GM19043 (cell line): ENCODE results near the gene PARD3.
A peak's percentile ranks its signal among the peaks of the same experiment; 100 is the strongest.

Source experiments
- ATAC-seq: cut with Tn5 transposase; IDR thresholded peaks from one replicate; pipeline ENCODE4 v1.9.1; 2021; ENCODE audit warnings: low read depth; ENCODE audit not compliant: unreplicated experiment

PARD3 gene

GRCh38 chr10:34252111-34252510 lies 563.0 kb downstream of the PARD3 start:
- ATAC-seq, result no peak

- no peak for ATAC-seq
Observed at GRCh38 chr10:34251177-34251576, 563.9 kb downstream of the PARD3 start.

GRCh38 chr10:34250722-34251121 lies 564.4 kb downstream of the PARD3 start:
- no peak for ATAC-seq

GRCh38 chr10:34249634-34250033 lies 565.5 kb downstream of the PARD3 start:
- ATAC-seq, result no peak

GRCh38 chr10:34247560-34247959 lies 567.5 kb downstream of the PARD3 start:
- no peak for ATAC-seq

GRCh38 chr10:34244756-34245484 lies 570.2 kb downstream of the PARD3 start:
- ATAC-seq, result no peak

GRCh38 chr10:34241226-34242000 lies 573.7 kb downstream of the PARD3 start:
- no peak for ATAC-seq

GRCh38 chr10:34240039-34240438 lies 575.1 kb downstream of the PARD3 start:
- ATAC-seq, result no peak

GRCh38 chr10:34237898-34238455 lies 577.1 kb downstream of the PARD3 start:
- ATAC-seq, result no peak

- peak; percentile 79 for ATAC-seq
Observed at GRCh38 chr10:34236931-34237330, 578.2 kb downstream of the PARD3 start.

- no peak for ATAC-seq
Observed at GRCh38 chr10:34235164-34235832, 579.8 kb downstream of the PARD3 start.

GRCh38 chr10:34232481-34232880 lies 582.6 kb downstream of the PARD3 start:
- no peak for ATAC-seq

GRCh38 chr10:34231441-34232180 lies 583.5 kb downstream of the PARD3 start:
- no peak for ATAC-seq

- no peak for ATAC-seq
Observed at GRCh38 chr10:34229917-34230316, 585.2 kb downstream of the PARD3 start.

GRCh38 chr10:34228066-34228465 lies 587.0 kb downstream of the PARD3 start:
- ATAC-seq, result no peak

GRCh38 chr10:34224639-34225038 lies 590.5 kb downstream of the PARD3 start:
- ATAC-seq, result no peak

GRCh38 chr10:34223658-34224057 lies 591.4 kb downstream of the PARD3 start:
- no peak for ATAC-seq

- no peak for ATAC-seq
Observed at GRCh38 chr10:34222359-34222758, 592.7 kb downstream of the PARD3 start.

GRCh38 chr10:34219753-34220548 lies 595.1 kb downstream of the PARD3 start:
- no peak for ATAC-seq

GRCh38 chr10:34217524-34217923 lies 597.6 kb downstream of the PARD3 start:
- ATAC-seq, result no peak
